H1 (cell line): ENCODE data around the gene VPS13C. TPM values are rescaled to one million over a fixed set of nuclear protein-coding genes. Genes with fewer than 3 reads are reported as not detected.

Experiments used
- CTCF ChIA-PET: fragments of 300-600 bp; sonication (Branson Sonifier 250); formaldehyde crosslinking; loops from one replicate; lab custom pipeline; 2021; ENCODE audit not compliant: partially characterized antibody; lab: Charles Lee
- POLR2A ChIA-PET: fragments of 300-600 bp; sonication (Branson Sonifier 250); formaldehyde crosslinking; loops from one replicate; lab custom pipeline; 2021; ENCODE audit warnings: inconsistent platforms; ENCODE audit not compliant: partially characterized antibody; lab: Charles Lee
- DNase-seq, 2 experiments: peaks; one replicate each; pipeline versions ENCODE4 v3.0.0 to v3.0.0-alpha.2; 2010 to 2022; ENCODE audit warnings: low spot score in 2 of 2, low read depth in 1 of 2, mixed read lengths in 1 of 2
- FAIRE-seq: peaks from 2 replicates; lab custom pipeline; 2011; peaks lifted over from hg19 to GRCh38; lab: Jason Lieb, UNC
- H2AFZ ChIP-seq: 2 replicates; pipeline ENCODE4 v1.8.1; 2012; ENCODE audit warnings: low read length, inconsistent platforms
- H2AK5ac ChIP-seq: 2 replicates; pipeline ENCODE4 v1.6.1; 2013; ENCODE audit warnings: low read depth, low read length
- H2BK120ac ChIP-seq: replicated peaks from 2 replicates; pipeline ENCODE3; 2013; ENCODE audit warnings: low read depth, low read length, inconsistent platforms
- H2BK12ac ChIP-seq: 2 replicates; pipeline ENCODE4 v1.6.1; 2013; ENCODE audit warnings: low read depth, low read length
- H2BK15ac ChIP-seq: 2 replicates; pipeline ENCODE4 v1.6.1; 2013; ENCODE audit warnings: low read length
- H2BK20ac ChIP-seq: 2 replicates; pipeline ENCODE4 v1.6.1; 2013; ENCODE audit warnings: low read length
- H2BK5ac ChIP-seq: 2 replicates; pipeline ENCODE4 v1.6.1; 2013; ENCODE audit warnings: low read depth, low read length
- H3K14ac ChIP-seq: 2 replicates; pipeline ENCODE4 v1.6.1; 2013; ENCODE audit warnings: inconsistent platforms; ENCODE audit not compliant: insufficient read length
- H3K18ac ChIP-seq: 2 replicates; pipeline ENCODE4 v1.6.1; 2013; ENCODE audit warnings: low read length; ENCODE audit errors: extremely low read depth
- H3K23ac ChIP-seq: 2 replicates; pipeline ENCODE4 v1.6.1; 2013; ENCODE audit warnings: inconsistent platforms; ENCODE audit not compliant: insufficient read length
- H3K23me2 ChIP-seq: 2 replicates; pipeline ENCODE4 v1.6.1; 2013; ENCODE audit warnings: low read depth, low read length
- H3K27ac ChIP-seq: 2 replicates; pipeline ENCODE4 v1.6.1; 2011; ENCODE audit warnings: low read depth, low read length, inconsistent platforms
- H3K27me3 ChIP-seq, 4 experiments: replicated peaks in 1 of 4; 1 replicate in 1 of 4; 2 replicates in 3 of 4; pipeline versions ENCODE4 v1.6.1 to v1.8.1; 2011 to 2013; ENCODE audit warnings: low read length in 3 of 4, mild to moderate bottlenecking in 3 of 4, inconsistent platforms in 2 of 4, mixed read lengths in 2 of 4, moderate library complexity in 1 of 4; ENCODE audit not compliant: control insufficient read depth in 3 of 4, insufficient read depth in 3 of 4; ENCODE audit errors: extremely low read depth in 1 of 4
- H3K36me3 ChIP-seq, 4 experiments: 2 replicates each; pipeline versions ENCODE4 v1.6.1 to v1.8.1; 2011 to 2013; ENCODE audit warnings: mild to moderate bottlenecking in 4 of 4, low read length in 3 of 4, moderate library complexity in 2 of 4, control low read depth in 1 of 4, inconsistent platforms in 1 of 4; ENCODE audit not compliant: insufficient read depth in 4 of 4, control insufficient read depth in 2 of 4
- H3K4ac ChIP-seq: replicated peaks from 2 replicates; pipeline ENCODE3; 2013; ENCODE audit warnings: low read length, low read depth, mixed read lengths, inconsistent platforms; ENCODE audit not compliant: insufficient read length
- H3K4me1 ChIP-seq, 4 experiments: replicated peaks in 1 of 4; 1 replicate in 1 of 4; 2 replicates in 3 of 4; pipeline versions ENCODE4 v1.6.1 to v1.8.1; 2011 to 2013; ENCODE audit warnings: low read length in 3 of 4, inconsistent platforms in 2 of 4, mixed read lengths in 1 of 4; ENCODE audit not compliant: insufficient read depth in 4 of 4, control insufficient read depth in 3 of 4
- H3K4me2 ChIP-seq, 2 experiments: 2 replicates each; pipeline versions ENCODE4 v1.6.1 to v1.8.1; 2011 to 2013; ENCODE audit warnings: low read depth in 2 of 2, low read length in 2 of 2, control low read depth in 1 of 2, inconsistent platforms in 1 of 2, mild to moderate bottlenecking in 1 of 2; ENCODE audit not compliant: insufficient read depth in 1 of 2
- H3K4me3 ChIP-seq, 4 experiments: fragments of 200-600, 300-600 bp in 1 of 4; sonication (generic), shearing (Covaris generic), sonication (Bioruptor Twin) in 1 of 4; 2 replicates each; pipeline versions ENCODE4 v1.5.1 to v1.8.1; 2011 to 2016; ENCODE audit warnings: low read length in 4 of 4, low read depth in 3 of 4, control low read depth in 2 of 4, inconsistent platforms in 2 of 4, mild to moderate bottlenecking in 2 of 4, mixed read lengths in 1 of 4, moderate library complexity in 1 of 4; ENCODE audit not compliant: insufficient read depth in 2 of 4; ENCODE audit errors: extremely low read depth in 1 of 4
- H3K56ac ChIP-seq: replicated peaks from 2 replicates; pipeline ENCODE3; 2013; ENCODE audit warnings: low read depth, mild to moderate bottlenecking, mixed read lengths, low read length, inconsistent platforms; ENCODE audit not compliant: insufficient read length
- H3K79me1 ChIP-seq: 2 replicates; pipeline ENCODE4 v1.6.1; 2013; ENCODE audit warnings: low read depth, low read length, control low read depth
- H3K79me2 ChIP-seq, 2 experiments: 2 replicates each; pipeline versions ENCODE4 v1.6.1 to v1.8.1; 2012 to 2013; ENCODE audit warnings: low read length in 2 of 2, mild to moderate bottlenecking in 2 of 2, inconsistent platforms in 1 of 2; ENCODE audit not compliant: insufficient read depth in 2 of 2, control insufficient read depth in 1 of 2
- H3K9ac ChIP-seq, 4 experiments: replicated peaks in 1 of 4; 1 replicate in 1 of 4; 2 replicates in 3 of 4; pipeline versions ENCODE4 v1.6.1 to v1.8.1; 2011 to 2013; ENCODE audit warnings: low read depth in 3 of 4, low read length in 3 of 4, control low read depth in 2 of 4, mild to moderate bottlenecking in 2 of 4, moderate library complexity in 2 of 4, inconsistent platforms in 1 of 4; ENCODE audit errors: extremely low read depth in 1 of 4
- H3K9me3 ChIP-seq, 2 experiments: 2 replicates each; pipeline versions ENCODE4 v1.6.1 to v1.8.1; 2012 to 2013; ENCODE audit warnings: mild to moderate bottlenecking in 2 of 2, moderate library complexity in 2 of 2, control low read depth in 1 of 2, inconsistent platforms in 1 of 2, low read depth in 1 of 2, low read length in 1 of 2, mixed read lengths in 1 of 2; ENCODE audit not compliant: insufficient read depth in 2 of 2
- H4K20me1 ChIP-seq, 2 experiments: replicated peaks in 1 of 2; 2 replicates each; pipeline versions ENCODE3 to v1.8.1; 2011 to 2013; ENCODE audit warnings: inconsistent platforms in 2 of 2, low read length in 2 of 2, mild to moderate bottlenecking in 1 of 2; ENCODE audit not compliant: insufficient read depth in 2 of 2, control insufficient read depth in 1 of 2
- H4K5ac ChIP-seq: 2 replicates; pipeline ENCODE4 v1.6.1; 2013; ENCODE audit warnings: low read length, low read depth, mixed read lengths, inconsistent platforms; ENCODE audit not compliant: insufficient read length
- H4K8ac ChIP-seq: 2 replicates; pipeline ENCODE4 v1.8.0; 2013; ENCODE audit warnings: mild to moderate bottlenecking, moderate library complexity, low read length, inconsistent platforms; ENCODE audit not compliant: insufficient read depth; ENCODE audit errors: extremely low read depth
- H4K91ac ChIP-seq: replicated peaks from 2 replicates; pipeline ENCODE3; 2013; ENCODE audit warnings: low read length, mixed read lengths, inconsistent platforms; ENCODE audit not compliant: insufficient read length
- CBX5 ChIP-seq: fragments of 300-800, 300-1000 bp; sonication (generic); IDR thresholded peaks from 2 replicates; pipeline ENCODE4 v1.7.1; 2016; ENCODE audit warnings: antibody characterized with exemption, low read length, low read depth
- CTCF ChIP-seq, 3 experiments: IDR thresholded peaks; 1 replicate in 2 of 3; 2 replicates in 1 of 3; pipeline versions ENCODE4 v1.5.1 to v1.6.1; 2011; ENCODE audit warnings: low read length in 3 of 3, mild to moderate bottlenecking in 3 of 3, inconsistent platforms in 2 of 3, low read depth in 1 of 3, moderate library complexity in 1 of 3; ENCODE audit not compliant: insufficient read depth in 1 of 3; ENCODE audit errors: control extremely low read depth in 1 of 3
- JUND ChIP-seq: IDR thresholded peaks from 2 replicates; pipeline ENCODE4 v1.6.1; 2011; ENCODE audit warnings: mild to moderate bottlenecking, improper control_type of control experiment, low read length
- KDM4A ChIP-seq: IDR thresholded peaks from one replicate; pipeline ENCODE4 v1.7.1; 2012; ENCODE audit warnings: low read depth, mild to moderate bottlenecking, moderate library complexity, low read length, inconsistent platforms; ENCODE audit not compliant: severe bottlenecking
- SIRT6 ChIP-seq: IDR thresholded peaks from one replicate; pipeline ENCODE4 v1.7.1; 2012; ENCODE audit warnings: low read length, inconsistent platforms
- TEAD4 ChIP-seq: IDR thresholded peaks from 2 replicates; pipeline ENCODE4 v1.6.1; 2012; ENCODE audit warnings: low read depth, low read length, inconsistent platforms, mixed read lengths
- WGBS, 2 experiments: shearing (Covaris generic) in 1 of 2; methylation state at CpG; one replicate each; pipeline versions ENCODE4 v1.1.6 to v1.1.7; 2013 to 2015; ENCODE audit warnings: low lambda C conversion rate in 2 of 2, mixed read lengths in 2 of 2, inconsistent platforms in 1 of 2, low coverage in 1 of 2, missing lambda C conversion rate in 1 of 2; ENCODE audit not compliant: insufficient replicate concordance in 2 of 2, insufficient coverage in 1 of 2, insufficient read length in 1 of 2; ENCODE audit errors: extremely low coverage in 1 of 2, missing lambda C conversion rate in 1 of 2; 5-methylcytosine and 5-hydroxymethylcytosine counted together
- polyA plus RNA-seq, 7 experiments: library from polyadenylated mRNA; depleted of rRNA in 3 of 7; stranded (reverse) in 5 of 7; unstranded in 2 of 7; fragments of >200 nt in 5 of 7; fragments of 200-250 nt in 2 of 7; gene quantifications; 1 replicate in 5 of 7; 2 replicates in 1 of 7; 4 replicates in 1 of 7; pipeline versions ENCODE4 v1.2.1 to v1.2.3, GENCODE V29; 2011 to 2013; ENCODE audit warnings: missing spikeins in 2 of 7, mixed read lengths in 2 of 7
- total RNA-seq: library from RNA; stranded (reverse); fragmentation: NEBNext Ultra II Directional; extraction: Animal tissue kit (Norgen Biotek cat#: 25700); gene quantifications from 2 replicates; pipeline ENCODE4 v1.2.1, GENCODE V29; 2021

The VPS13C gene
- total and polyA plus RNA-seq, 2 of the 8 experiments (the other 6 are each of a cell fraction or from before 2014, with no cell fraction given) = 4.8 to 18.8 TPM

DNA sequence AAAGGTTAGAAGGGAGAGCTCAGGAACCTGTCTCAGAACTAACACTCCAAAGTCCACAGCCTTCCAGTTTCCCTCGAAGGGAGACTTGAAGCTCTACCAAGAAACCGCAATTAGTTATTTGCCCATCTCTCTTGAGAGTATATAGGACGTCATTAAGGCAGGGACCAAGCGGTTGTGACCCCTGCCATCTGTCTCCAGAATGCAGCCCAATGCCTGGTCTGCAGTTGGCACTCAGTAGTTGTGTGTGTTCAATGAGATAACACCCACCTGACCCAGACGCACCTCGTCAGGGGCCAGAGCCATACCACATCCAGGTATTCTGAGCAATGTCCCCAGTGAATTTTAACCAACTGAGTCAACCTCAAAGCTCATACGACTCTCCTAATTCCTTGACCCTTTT, 251.0 kb downstream of the VPS13C start:
- H4K91ac ChIP-seq = no peak overlapping the region
- TF ChIP-seq CBX5 (no peak), JUND (no peak), TEAD4 (no peak), CTCF (IDR thresholded peaks at IDR 0.05; ENCODE audit: control extremely low read depth in 1 of 3, insufficient read depth in 1 of 3, low read depth in 1 of 3, low read length in 3 of 3) (no peak), KDM4A (no peak), SIRT6 (no peak)

More for the DNA sequence above, 251.0 kb downstream of the VPS13C start:
- Histone ChIP-seq H3K9me3 (no peaks in the 10 kb centered on the region), H3K27ac (no peak overlapping the region), H3K79me2 (no peaks in the 10 kb centered on the region), H3K14ac (no peak overlapping the region), H2AFZ (no peak overlapping the region), H2BK15ac (no peak overlapping the region), H2BK5ac (no peak overlapping the region), H3K56ac (no peak overlapping the region), H3K4me3 (no peak overlapping the region), H2AK5ac (no peak overlapping the region), H2BK12ac (no peak overlapping the region), H3K4me2 (no peak overlapping the region), H4K5ac (no peak overlapping the region), H3K23me2 (no peaks in the 10 kb centered on the region), H3K36me3 (no peaks in the 10 kb centered on the region), H3K18ac (no peak overlapping the region), H4K8ac (no peak overlapping the region), H3K79me1 (no peaks in the 10 kb centered on the region), H3K23ac (no peak overlapping the region), H4K20me1 (no peaks in the 10 kb centered on the region), H3K9ac (no peak overlapping the region), H3K4me1 (peaks cover 0 to 4% (median 0%) of the 10 kb centered on the region in 4 experiments; a peak in 1 of 7 replicates), H3K27me3 (no peaks in the 10 kb centered on the region), H2BK20ac (no peak overlapping the region), H3K4ac (no peak overlapping the region), H2BK120ac (no peak overlapping the region)
- ChIA-PET CTCF (interaction anchor here (1.2 to 1.8 kb wide), 2 partner anchors 26 to 1223 kb away, joined by 3 to 5 read pairs; no protein-coding TSS in a partner anchor), POLR2A (no interaction called here)
- FAIRE-seq (no peak), DNase-seq (no peak)
- 94% methylated on average over 7 of the region's 7 CpGs; no CpG with 5 or more reads in 1 of the 2 experiments for WGBS, 2 experiments
